Hepatocyte (in vitro differentiated cells): ENCODE measurements around the gene ZNF93. TPM values are rescaled to one million over a fixed set of nuclear protein-coding genes. Genes with fewer than 3 reads are reported as not detected.
A peak's percentile ranks its signal among the peaks of the same experiment; 100 is the strongest.
"Not testable (repeated sequence)": the region's sequence is repeated elsewhere in the genome, so short reads cannot be mapped to it uniquely, and the experiment has no call there.

Experiments
- DNase-seq: peaks from one replicate; pipeline ENCODE4 v3.0.0-alpha.2; 2016; ENCODE audit warnings: low spot score
- H2AFZ ChIP-seq: fragments of 200-600 bp; sonication (generic); 2 replicates; pipeline ENCODE4 v1.6.0; 2016; ENCODE audit warnings: antibody characterized with exemption, mild to moderate bottlenecking
- H3K27ac ChIP-seq: fragments of 200-600 bp; sonication (generic); 2 replicates; pipeline ENCODE4 v1.5.1; 2016; ENCODE audit warnings: mild to moderate bottlenecking
- H3K27me3 ChIP-seq: fragments of 200-600 bp; sonication (generic); 2 replicates; pipeline ENCODE4 v1.6.1; 2016
- H3K36me3 ChIP-seq: fragments of 200-600 bp; sonication (generic); replicated peaks from 2 replicates; pipeline ENCODE4 v1.5.1; 2016; ENCODE audit warnings: low read depth; ENCODE audit not compliant: insufficient read depth
- H3K4me1 ChIP-seq: fragments of 200-600 bp; sonication (generic); 2 replicates; pipeline ENCODE4 v1.5.1; 2016; ENCODE audit warnings: mild to moderate bottlenecking, moderate library complexity; ENCODE audit not compliant: insufficient read depth
- H3K4me2 ChIP-seq: fragments of 200-600 bp; sonication (generic); 2 replicates; pipeline ENCODE4 v1.6.0; 2016
- H3K4me3 ChIP-seq: fragments of 200-600 bp; sonication (generic); 2 replicates; pipeline ENCODE4 v1.5.1; 2016; ENCODE audit warnings: mild to moderate bottlenecking
- H3K79me2 ChIP-seq: fragments of 200-600 bp; sonication (generic); 2 replicates; pipeline ENCODE4 v1.6.0; 2017; ENCODE audit warnings: mild to moderate bottlenecking
- H3K9me2 ChIP-seq: fragments of 200-600 bp; sonication (generic); replicated peaks from 2 replicates; pipeline ENCODE4 v1.6.0; 2017; ENCODE audit warnings: mild to moderate bottlenecking; ENCODE audit not compliant: insufficient read depth
- H3K9me3 ChIP-seq: fragments of 200-600 bp; sonication (generic); 2 replicates; pipeline ENCODE4 v1.5.1; 2016; ENCODE audit warnings: low read depth, mild to moderate bottlenecking
- H4K20me1 ChIP-seq: fragments of 200-600 bp; sonication (generic); 2 replicates; pipeline ENCODE4 v1.6.0; 2016; ENCODE audit warnings: mild to moderate bottlenecking; ENCODE audit not compliant: insufficient read depth, poor library complexity, severe bottlenecking
- CTCF ChIP-seq: fragments of 200-600 bp; sonication (generic); IDR thresholded peaks from 2 replicates; pipeline ENCODE4 v1.5.1; 2016; ENCODE audit warnings: antibody characterized with exemption, mild to moderate bottlenecking; ENCODE audit not compliant: poor library complexity
- EZH2 ChIP-seq: fragments of 200-600 bp; sonication (generic); IDR thresholded peaks from 2 replicates; pipeline ENCODE4 v1.6.1; 2016; ENCODE audit warnings: antibody characterized with exemption, mild to moderate bottlenecking, borderline replicate concordance
- EZH2phosphoT487 ChIP-seq: fragments of 200-600 bp; sonication (generic); IDR thresholded peaks from one replicate; pipeline ENCODE4 v1.6.1; 2018; ENCODE audit warnings: antibody characterized with exemption, mild to moderate bottlenecking, low read depth, moderate library complexity; ENCODE audit not compliant: unreplicated experiment, severe bottlenecking
- WGBS: methylation state at CpG from one replicate; pipeline ENCODE4 v1.1.6; 2016; ENCODE audit warnings: low lambda C conversion rate; ENCODE audit errors: missing lambda C conversion rate; 5-methylcytosine and 5-hydroxymethylcytosine counted together
- polyA plus RNA-seq: library from polyadenylated mRNA; unstranded; fragments of >200 nt; fragmentation: Nextera tagmentation; extraction: Ambion mirVana; gene quantifications from 2 replicates; pipeline ENCODE4 v1.2.1, GENCODE V29; 2016
- total RNA-seq: library from RNA; depleted of rRNA; stranded (reverse); fragments of >200 nt; gene quantifications from 2 replicates; pipeline ENCODE4 v1.2.3, GENCODE V29; 2014

Gene ZNF93
- total and polyA plus RNA-seq, 2 experiments from 2014 or later, result 9.1 to 11.8 TPM

- WGBS, result 96% methylated on average over 3 of the region's 3 CpGs
- H3K79me2 ChIP-seq, result peaks cover 59% of the 10 kb centered on the region
- H3K4me2 ChIP-seq, result no peak overlapping the region
- no peak overlapping the region for H3K27ac ChIP-seq
- H2AFZ ChIP-seq, result no peak overlapping the region
- H4K20me1 ChIP-seq, result no peaks in the 10 kb centered on the region
- H3K4me3 ChIP-seq, result no peak overlapping the region
- H3K4me1 ChIP-seq, result no peaks in the 10 kb centered on the region
- no peaks in the 10 kb centered on the region for H3K9me2 ChIP-seq
- H3K36me3 ChIP-seq, result no peaks in the 10 kb centered on the region
- TF ChIP-seq CTCF (no peak), EZH2 (no peak), EZH2phosphoT487 (no peak)
- DNase-seq, result no peak
- peaks cover 30% of the 10 kb centered on the region for H3K9me3 ChIP-seq
- H3K27me3 ChIP-seq, result no peaks in the 10 kb centered on the region
Measured at GRCh38 chr19:19914596-19914995, 13.8 kb downstream of the ZNF93 start.

- not testable (repeated sequence) for H4K20me1 ChIP-seq, H3K4me2 ChIP-seq, H3K27ac ChIP-seq, H3K9me2 ChIP-seq, H2AFZ ChIP-seq, H3K4me1 ChIP-seq, H3K79me2 ChIP-seq, H3K27me3 ChIP-seq, H3K4me3 ChIP-seq, DNase-seq
- 93% methylated on average over 7 of the region's 7 CpGs for WGBS
- H3K9me3 ChIP-seq, result peaks cover 74% of the 10 kb centered on the region
- H3K36me3 ChIP-seq, result peaks cover 26% of the 10 kb centered on the region
Measured at GRCh38 chr19:19930417-19930816, 29.7 kb downstream of the ZNF93 start.

DNA sequence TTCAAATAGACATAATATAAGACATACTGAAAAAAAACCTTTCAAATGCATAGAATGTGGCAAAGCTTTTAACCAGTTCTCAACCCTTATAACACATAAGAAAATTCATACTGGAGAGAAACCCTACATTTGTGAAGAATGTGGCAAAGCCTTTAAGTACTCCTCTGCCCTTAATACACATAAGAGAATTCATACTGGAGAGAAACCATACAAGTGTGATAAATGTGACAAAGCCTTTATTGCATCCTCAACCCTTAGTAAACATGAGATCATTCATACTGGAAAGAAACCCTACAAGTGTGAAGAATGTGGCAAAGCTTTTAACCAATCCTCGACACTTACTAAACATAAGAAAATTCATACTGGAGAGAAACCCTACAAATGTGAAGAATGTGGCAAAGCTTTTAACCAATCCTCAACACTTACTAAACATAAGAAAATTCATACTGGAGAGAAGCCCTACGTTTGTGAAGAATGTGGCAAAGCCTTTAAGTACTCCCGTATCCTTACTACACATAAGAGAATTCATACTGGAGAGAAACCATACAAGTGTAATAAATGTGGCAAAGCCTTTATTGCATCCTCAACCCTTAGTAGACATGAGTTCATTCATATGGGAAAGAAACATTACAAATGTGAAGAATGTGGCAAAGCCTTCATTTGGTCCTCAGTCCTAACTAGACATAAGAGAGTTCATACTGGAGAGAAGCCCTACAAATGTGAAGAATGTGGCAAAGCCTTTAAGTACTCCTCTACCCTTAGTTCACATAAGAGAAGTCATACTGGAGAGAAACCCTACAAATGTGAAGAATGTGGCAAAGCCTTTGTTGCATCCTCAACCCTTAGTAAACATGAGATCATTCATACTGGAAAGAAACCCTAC, 32.9 kb downstream of the ZNF93 start:
- peak overlapping the region; percentile 18 for H3K4me3 ChIP-seq
- H4K20me1 ChIP-seq, H3K4me1 ChIP-seq, DNase-seq, H3K27me3 ChIP-seq, H3K4me2 ChIP-seq, H2AFZ ChIP-seq, H3K79me2 ChIP-seq, H3K27ac ChIP-seq, H3K9me2 ChIP-seq: not testable (repeated sequence)
- H3K9me3 ChIP-seq, result peaks cover 58% of the 10 kb centered on the region
- 99% methylated on average over 3 of the region's 3 CpGs for WGBS
- peaks cover 26% of the 10 kb centered on the region for H3K36me3 ChIP-seq

DNA sequence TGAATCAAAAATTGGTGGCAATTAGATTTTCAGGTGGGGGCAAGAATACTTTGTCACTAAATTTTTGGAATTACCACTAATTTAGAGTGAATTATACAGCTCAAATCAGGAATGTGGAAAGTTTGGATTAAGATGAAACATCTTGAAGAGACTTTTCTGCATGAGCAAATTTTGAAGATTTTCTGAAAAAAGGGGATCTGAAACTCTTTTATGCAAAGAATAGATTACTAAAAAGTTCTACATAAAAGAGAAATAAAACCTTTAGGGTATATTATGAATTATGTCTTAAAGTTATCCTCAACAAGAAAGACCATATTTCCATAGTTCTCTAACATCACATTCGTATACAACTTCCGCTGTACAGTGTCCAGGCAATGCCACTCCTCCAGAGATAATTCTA, 36.7 kb downstream of the ZNF93 start:
- no peak overlapping the region for H2AFZ ChIP-seq
- peaks cover 37% of the 10 kb centered on the region for H3K9me3 ChIP-seq
- TF ChIP-seq EZH2phosphoT487 (no peak), EZH2 (no peak), CTCF (no peak)
- no peak overlapping the region for H3K4me3 ChIP-seq
- H3K9me2 ChIP-seq, result no peaks in the 10 kb centered on the region
- peaks cover 21% of the 10 kb centered on the region for H3K36me3 ChIP-seq
- H3K4me2 ChIP-seq, result no peak overlapping the region
- no peak for DNase-seq
- WGBS, result 96% methylated on average over 2 of the region's 2 CpGs
- H3K79me2 ChIP-seq, result no peaks in the 10 kb centered on the region
- H3K27ac ChIP-seq, result no peak overlapping the region
- no peaks in the 10 kb centered on the region for H4K20me1 ChIP-seq
- no peaks in the 10 kb centered on the region for H3K27me3 ChIP-seq
- no peaks in the 10 kb centered on the region for H3K4me1 ChIP-seq
